DOHH2 (cell line): Measurements from ENCODE around the gene ASAP2.

ENCODE experiments used
- H3F3A ChIP-seq: fragments of 200-600 bp; sonication (generic), shearing (Covaris generic); 2 replicates; pipeline ENCODE4 v1.6.0; 2016; ENCODE audit warnings: antibody characterized with exemption, mild to moderate bottlenecking; ENCODE audit not compliant: control insufficient read depth, insufficient read depth
- H3K27ac ChIP-seq: fragments of 200-600 bp; sonication (generic); 2 replicates; pipeline ENCODE4 v1.5.1; 2014; ENCODE audit warnings: low read depth, mild to moderate bottlenecking, low read length, moderate library complexity
- H3K27me3 ChIP-seq: fragments of 200-600 bp; sonication (generic); 2 replicates; pipeline ENCODE4 v1.6.1; 2014; ENCODE audit warnings: mild to moderate bottlenecking, low read length, mixed read lengths; ENCODE audit not compliant: control insufficient read depth
- H3K36me3 ChIP-seq: fragments of 200-600 bp; sonication (generic); 2 replicates; pipeline ENCODE4 v1.6.1; 2014; ENCODE audit warnings: mild to moderate bottlenecking, low read length, moderate library complexity, mixed read lengths; ENCODE audit not compliant: control insufficient read depth
- H3K4me1 ChIP-seq: fragments of 200-600 bp; sonication (generic); 2 replicates; pipeline ENCODE4 v1.6.1; 2014; ENCODE audit warnings: mild to moderate bottlenecking, low read length, mixed read lengths; ENCODE audit not compliant: control insufficient read depth
- H3K4me2 ChIP-seq: fragments of 200-600 bp; sonication (generic); 2 replicates; pipeline ENCODE4 v1.6.0; 2014; ENCODE audit warnings: mild to moderate bottlenecking, low read length, moderate library complexity
- H3K4me3 ChIP-seq: fragments of 200-600 bp; sonication (generic); 2 replicates; pipeline ENCODE4 v1.5.1; 2014; ENCODE audit warnings: mild to moderate bottlenecking, low read length, mixed read lengths
- H3K79me2 ChIP-seq: fragments of 200-600 bp; sonication (generic); 2 replicates; pipeline ENCODE4 v1.6.1; 2014; ENCODE audit warnings: mild to moderate bottlenecking, low read length, mixed read lengths; ENCODE audit not compliant: control insufficient read depth
- H3K9me2 ChIP-seq: fragments of 200-600 bp; sonication (generic); replicated peaks from 2 replicates; pipeline ENCODE4 v1.6.1; 2014; ENCODE audit warnings: mild to moderate bottlenecking, low read length, mixed read lengths; ENCODE audit not compliant: control insufficient read depth
- H3K9me3 ChIP-seq: fragments of 200-600 bp; sonication (generic); 2 replicates; pipeline ENCODE4 v1.6.1; 2014; ENCODE audit warnings: antibody characterized with exemption, low read length, mixed read lengths; ENCODE audit not compliant: control insufficient read depth, insufficient read depth
- H4K20me1 ChIP-seq: fragments of 200-600 bp; sonication (generic); 2 replicates; pipeline ENCODE4 v1.6.0; 2014; ENCODE audit warnings: low read depth, mild to moderate bottlenecking, antibody characterized with exemption, low read length, moderate library complexity; ENCODE audit not compliant: control insufficient read depth, insufficient read depth
- EZH2phosphoT487 ChIP-seq: fragments of 200-600 bp; sonication (generic); IDR thresholded peaks from 2 replicates; pipeline ENCODE4 v1.6.1; 2017; ENCODE audit warnings: borderline replicate concordance, mild to moderate bottlenecking, antibody characterized with exemption, low read length, moderate library complexity, mixed read lengths
- TF ChIP-seq, protein P1 (sequence below): fragments of 200-600 bp; sonication (generic); IDR thresholded peaks from one replicate; pipeline ENCODE4 v1.5.1; 2014; ENCODE audit warnings: antibody characterized with exemption, mild to moderate bottlenecking, low read depth, low read length; ENCODE audit not compliant: poor library complexity, severe bottlenecking

Gene ASAP2

DNA sequence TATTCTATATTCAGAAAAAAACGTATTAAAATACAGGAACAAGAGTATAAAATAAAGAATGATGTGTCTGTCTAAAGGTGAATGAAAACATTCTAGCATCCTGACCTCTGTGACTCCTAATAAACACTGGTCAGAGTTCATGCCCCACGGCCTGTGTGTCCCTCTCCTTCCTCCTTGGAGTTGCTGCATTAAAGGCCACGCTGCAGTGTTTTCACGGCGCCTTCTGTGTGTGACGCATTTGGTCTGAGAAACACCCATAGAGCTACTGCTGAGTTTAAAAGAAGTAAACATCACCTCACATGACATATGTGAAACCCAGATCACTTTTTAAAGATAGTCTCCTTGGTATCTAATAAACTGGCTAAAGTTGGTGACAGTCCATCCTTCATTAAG lies 126.2 kb downstream of the ASAP2 start:
- no peaks in the 10 kb centered on the region for H3K36me3 ChIP-seq
- H3K9me3 ChIP-seq, result no peaks in the 10 kb centered on the region
- TF ChIP-seq, protein P1, sequence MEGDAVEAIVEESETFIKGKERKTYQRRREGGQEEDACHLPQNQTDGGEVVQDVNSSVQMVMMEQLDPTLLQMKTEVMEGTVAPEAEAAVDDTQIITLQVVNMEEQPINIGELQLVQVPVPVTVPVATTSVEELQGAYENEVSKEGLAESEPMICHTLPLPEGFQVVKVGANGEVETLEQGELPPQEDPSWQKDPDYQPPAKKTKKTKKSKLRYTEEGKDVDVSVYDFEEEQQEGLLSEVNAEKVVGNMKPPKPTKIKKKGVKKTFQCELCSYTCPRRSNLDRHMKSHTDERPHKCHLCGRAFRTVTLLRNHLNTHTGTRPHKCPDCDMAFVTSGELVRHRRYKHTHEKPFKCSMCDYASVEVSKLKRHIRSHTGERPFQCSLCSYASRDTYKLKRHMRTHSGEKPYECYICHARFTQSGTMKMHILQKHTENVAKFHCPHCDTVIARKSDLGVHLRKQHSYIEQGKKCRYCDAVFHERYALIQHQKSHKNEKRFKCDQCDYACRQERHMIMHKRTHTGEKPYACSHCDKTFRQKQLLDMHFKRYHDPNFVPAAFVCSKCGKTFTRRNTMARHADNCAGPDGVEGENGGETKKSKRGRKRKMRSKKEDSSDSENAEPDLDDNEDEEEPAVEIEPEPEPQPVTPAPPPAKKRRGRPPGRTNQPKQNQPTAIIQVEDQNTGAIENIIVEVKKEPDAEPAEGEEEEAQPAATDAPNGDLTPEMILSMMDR, result no peak
- no peak for TF ChIP-seq EZH2phosphoT487
- H4K20me1 ChIP-seq, result no peaks in the 10 kb centered on the region
- H3K4me2 ChIP-seq, result no peak overlapping the region
- H3K4me3 ChIP-seq, result no peak overlapping the region
- peaks cover 29% of the 10 kb centered on the region for H3K4me1 ChIP-seq
- H3K9me2 ChIP-seq, result no peaks in the 10 kb centered on the region
- H3K27me3 ChIP-seq, result 0 out of 2 replicates have a peak, but pooled peaks cover 2% of the 10 kb centered on the region
- H3K79me2 ChIP-seq, result no peaks in the 10 kb centered on the region
- H3K27ac ChIP-seq, result no peak overlapping the region
- no peaks in the 10 kb centered on the region for H3F3A ChIP-seq

DNA sequence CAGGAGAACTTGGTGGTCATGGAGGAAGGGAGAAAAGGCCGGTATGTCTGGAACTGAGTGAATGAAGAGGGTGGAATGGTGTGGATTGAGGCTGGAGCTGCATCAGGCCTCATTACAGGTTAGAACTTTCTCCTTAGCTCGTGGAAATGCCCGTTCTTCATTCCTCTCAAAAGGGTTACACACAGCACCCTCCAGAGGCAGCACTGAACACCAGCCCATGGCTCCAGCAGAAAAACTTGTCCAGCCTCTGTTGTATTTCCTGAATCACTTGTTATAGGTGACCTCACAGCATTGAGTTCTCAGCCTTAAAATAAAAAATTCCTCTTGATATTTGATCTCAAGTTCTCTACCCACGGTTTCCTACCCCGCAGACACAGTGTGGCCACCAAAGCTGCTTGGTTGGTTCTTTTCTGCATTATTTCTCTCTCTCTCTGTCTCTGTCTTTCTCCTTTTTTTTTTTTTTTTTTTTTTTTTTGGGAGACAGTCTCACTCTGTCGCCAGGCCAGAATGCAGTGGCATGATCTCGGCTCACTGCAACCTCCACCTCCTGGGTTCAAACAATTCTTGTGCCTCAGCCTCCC lies 127.1 kb downstream of the ASAP2 start:
- Histone ChIP-seq H3K9me3 (no peaks in the 10 kb centered on the region), H3K27ac (no peak overlapping the region), H3K79me2 (no peaks in the 10 kb centered on the region), H3K9me2 (no peaks in the 10 kb centered on the region), H3K4me3 (no peak overlapping the region), H3K36me3 (no peaks in the 10 kb centered on the region), H3K27me3 (no peaks in the 10 kb centered on the region), H4K20me1 (no peaks in the 10 kb centered on the region), H3K4me2 (no peak overlapping the region), H3K4me1 (peaks cover 29% of the 10 kb centered on the region), H3F3A (no peaks in the 10 kb centered on the region)
- no peak for TF ChIP-seq EZH2phosphoT487
- TF ChIP-seq, protein P1, result peak; percentile 53

DNA sequence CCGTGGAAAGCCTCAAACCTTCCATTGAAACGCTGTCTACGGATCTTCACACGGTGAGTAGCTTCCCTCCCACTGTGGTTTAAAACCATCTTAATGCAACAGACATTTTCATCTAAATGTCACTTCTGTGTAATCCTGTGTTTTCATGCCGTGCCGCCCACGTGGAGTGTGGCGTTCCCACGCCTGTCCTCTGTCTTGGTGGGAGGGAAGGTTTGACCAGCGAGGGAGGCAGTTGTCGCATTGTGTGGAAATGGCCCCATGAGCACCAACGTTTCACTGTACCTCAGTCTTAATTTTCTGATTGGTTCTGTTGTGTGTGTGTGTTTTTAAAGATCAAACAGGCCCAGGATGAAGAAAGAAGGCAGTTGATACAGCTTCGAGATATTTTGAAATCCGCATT lies 128.1 kb downstream of the ASAP2 start:
- H3K4me3 ChIP-seq, result no peak overlapping the region
- no peaks in the 10 kb centered on the region for H4K20me1 ChIP-seq
- no peaks in the 10 kb centered on the region for H3F3A ChIP-seq
- no peak for TF ChIP-seq EZH2phosphoT487
- TF ChIP-seq, protein P1, result no peak
- H3K4me1 ChIP-seq, result peaks cover 29% of the 10 kb centered on the region
- no peaks in the 10 kb centered on the region for H3K9me3 ChIP-seq
- no peaks in the 10 kb centered on the region for H3K9me2 ChIP-seq
- no peaks in the 10 kb centered on the region for H3K27me3 ChIP-seq
- no peaks in the 10 kb centered on the region for H3K36me3 ChIP-seq
- no peak overlapping the region for H3K4me2 ChIP-seq
- H3K27ac ChIP-seq, result no peak overlapping the region
- no peaks in the 10 kb centered on the region for H3K79me2 ChIP-seq
